Astrocyte (in vitro differentiated cells and primary cell): ENCODE results near the gene BATF.

ENCODE experiments used
- CTCF ChIP-seq: IDR thresholded peaks from 2 replicates; pipeline ENCODE4 v1.5.1; 2011; ENCODE audit warnings: low read depth, mild to moderate bottlenecking, inconsistent platforms, low read length, moderate library complexity; ENCODE audit not compliant: insufficient read depth
- EZH2 ChIP-seq: IDR thresholded peaks from 2 replicates; pipeline ENCODE4 v1.6.1; 2012; ENCODE audit warnings: mild to moderate bottlenecking, low read length, inconsistent platforms; ENCODE audit not compliant: insufficient read depth

GRCh38 chr14:75533791-75534555 lies 11.7 kb downstream of the BATF start:
- no peak for TF ChIP-seq CTCF
- no peak for TF ChIP-seq EZH2
